ENCODE data around the gene WDPCP.
"Not testable (repeated sequence)": the region's sequence is repeated elsewhere in the genome, so short reads cannot be mapped to it uniquely, and the experiment has no call there.

The WDPCP gene

GRCh38 chr2:63364866-63365265 is 223.4 kb downstream of the WDPCP start:
- DNase-seq (ENCODE audit: low read depth in 2 of 2), result no peak

GRCh38 chr2:63357722-63358121 is 230.6 kb downstream of the WDPCP start:
- DNase-seq (ENCODE audit: low read depth in 2 of 2), result not testable (repeated sequence)

- DNase-seq (ENCODE audit: low read depth in 2 of 2), result no peak
Observed at GRCh38 chr2:63347361-63347760, 240.9 kb downstream of the WDPCP start.

GRCh38 chr2:63346411-63346810 is 241.9 kb downstream of the WDPCP start:
- no peak for DNase-seq (ENCODE audit: low read depth in 2 of 2)

GRCh38 chr2:63345285-63345633 is 243.0 kb downstream of the WDPCP start:
- DNase-seq (ENCODE audit: low read depth in 2 of 2), result no peak

GRCh38 chr2:63344575-63345284 is 243.5 kb downstream of the WDPCP start:
- no peak for DNase-seq (ENCODE audit: low read depth in 2 of 2)

GRCh38 chr2:63343397-63344109 is 244.7 kb downstream of the WDPCP start:
- no peak for DNase-seq (ENCODE audit: low read depth in 2 of 2)

- DNase-seq (ENCODE audit: low read depth in 2 of 2), result no peak
Observed at GRCh38 chr2:63340443-63340842, 247.8 kb downstream of the WDPCP start.

GRCh38 chr2:63334910-63335309 is 253.4 kb downstream of the WDPCP start:
- no peak for DNase-seq (ENCODE audit: low read depth in 2 of 2)

GRCh38 chr2:63326473-63326872 is 261.8 kb downstream of the WDPCP start:
- no peak for DNase-seq (ENCODE audit: low read depth in 2 of 2)

- not testable (repeated sequence) for DNase-seq (ENCODE audit: low read depth in 2 of 2)
Observed at GRCh38 chr2:63323662-63324061, 264.6 kb downstream of the WDPCP start.

GRCh38 chr2:63321973-63322372 is 266.3 kb downstream of the WDPCP start:
- not testable (repeated sequence) for DNase-seq (ENCODE audit: low read depth in 2 of 2)

- DNase-seq (ENCODE audit: low read depth in 2 of 2), result no peak
Observed at GRCh38 chr2:63320669-63321068, 267.6 kb downstream of the WDPCP start.

GRCh38 chr2:63310614-63311013 is 277.7 kb downstream of the WDPCP start:
- no peak for DNase-seq (ENCODE audit: low read depth in 2 of 2)

- DNase-seq (ENCODE audit: low read depth in 2 of 2), result no peak
Observed at GRCh38 chr2:63301481-63301880, 286.8 kb downstream of the WDPCP start.

- no peak for DNase-seq (ENCODE audit: low read depth in 2 of 2)
Observed at GRCh38 chr2:63300835-63301234, 287.4 kb downstream of the WDPCP start.

- DNase-seq (ENCODE audit: low read depth in 2 of 2), result no peak
Observed at GRCh38 chr2:63287956-63288355, 300.3 kb downstream of the WDPCP start.

GRCh38 chr2:63286520-63286919 is 301.8 kb downstream of the WDPCP start:
- not testable (repeated sequence) for DNase-seq (ENCODE audit: low read depth in 2 of 2)

- DNase-seq (ENCODE audit: low read depth in 2 of 2), result no peak
Observed at GRCh38 chr2:63283273-63283672, 305.0 kb downstream of the WDPCP start.

GRCh38 chr2:63272560-63272959 is 315.7 kb downstream of the WDPCP start:
- DNase-seq (ENCODE audit: low read depth in 2 of 2), result no peak

- DNase-seq (ENCODE audit: low read depth in 2 of 2), result no peak
Observed at GRCh38 chr2:63270717-63271116, 317.6 kb downstream of the WDPCP start.

- no peak for DNase-seq (ENCODE audit: low read depth in 2 of 2)
Observed at GRCh38 chr2:63268946-63269345, 319.3 kb downstream of the WDPCP start.

GRCh38 chr2:63261137-63261621 is 327.1 kb downstream of the WDPCP start:
- no peak for DNase-seq (ENCODE audit: low read depth in 2 of 2)
